ENCODE measurements around the gene MCIDAS. TPM values are rescaled to one million over a fixed set of nuclear protein-coding genes. Genes with fewer than 3 reads are reported as not detected.

The MCIDAS gene
- total and polyA plus RNA-seq, 2 of the 4 experiments (the other 2 are of a cell fraction), result not detected

GRCh38 chr5:55187370-55187769, 39.7 kb downstream of the MCIDAS start:
- no peak overlapping the region for H2BK5ac ChIP-seq (ENCODE audit: low read depth, low read length, poor library complexity, severe bottlenecking)
- no CpG with 5 or more reads among the region's 4 CpGs for WGBS, 2 experiments (ENCODE audit: extremely low coverage in 2 of 2, insufficient read length in 1 of 2)
- CTCF ChIA-PET, result interaction anchor here (1.5 kb wide), 1 partner anchor 13 kb away, joined by 3 read pairs; no protein-coding TSS in a partner anchor
- dilution Hi-C loops (cut with HindIII; ENCODE audit: low sequenced_read_pairs, unreplicated experiment), result no loop called here
- H2AK9ac ChIP-seq (replicated peaks; ENCODE audit: low read depth, low read length, poor library complexity), result no peak overlapping the region
- peaks cover 2% of the 10 kb centered on the region; the same call in 1 of the 2 replicates for H3K9me3 ChIP-seq (ENCODE audit: control insufficient read depth, insufficient read depth, low read length)
- POLR2A ChIA-PET (ENCODE audit: unreplicated experiment), result interaction anchor here (0.6 kb wide), 1 partner anchor 10 kb away, joined by 3 read pairs; no protein-coding TSS in a partner anchor
- no peak overlapping the region for H2BK120ac ChIP-seq (ENCODE audit: low read depth, low read length)
- no peaks in the 10 kb centered on the region for H3K4me1 ChIP-seq (ENCODE audit: control insufficient read depth, insufficient read depth, low read length)
- no peak overlapping the region for H2AFZ ChIP-seq (replicated peaks; ENCODE audit: low read length, poor library complexity)
- H3K18ac ChIP-seq (ENCODE audit: low read depth, low read length), result no peak overlapping the region
- H4K5ac ChIP-seq (ENCODE audit: low read depth, low read length), result no peak overlapping the region
- no TSS peak for BruUV-seq (replicated peaks)
- no peak overlapping the region for H3K9ac ChIP-seq (ENCODE audit: low read depth, low read length)
- no peak overlapping the region for H3K14ac ChIP-seq (replicated peaks; ENCODE audit: low read depth, low read length)
- no peak overlapping the region for H3K23ac ChIP-seq (ENCODE audit: low read depth, low read length)
- H3K9me1 ChIP-seq (ENCODE audit: insufficient read depth, low read length), result no peaks in the 10 kb centered on the region
- no peaks in the 10 kb centered on the region for H3K79me1 ChIP-seq (ENCODE audit: low read depth in 1 of 2, low read length in 2 of 2)
- intact Hi-C loops (cut with micrococcal nuclease), result no loop called here
- ATAC-seq (ENCODE audit: low read depth) (no peak), DNase-seq (no peak)
- H3K4me2 ChIP-seq (ENCODE audit: low read depth, low read length), result no peak overlapping the region
- H4K8ac ChIP-seq (ENCODE audit: low read depth in 2 of 2, low read length in 2 of 2), result no peak overlapping the region
- TF ChIP-seq CTCF (conservative IDR thresholded peaks at IDR 0.05; ENCODE audit: low read depth, low read length) (0 out of 2 replicates have a peak, but pooled peaks have one; percentile 15), CHD1 (IDR thresholded peaks at IDR 0.05; ENCODE audit: low read depth, low read length) (no peak)
- H4K91ac ChIP-seq (ENCODE audit: insufficient read depth, low read depth, low read length), result no peak overlapping the region
- H2AK5ac ChIP-seq (ENCODE audit: low read depth, low read length), result no peak overlapping the region
- H3K4me3 ChIP-seq (ENCODE audit: insufficient read depth, low read depth, low read length), result no peak overlapping the region
- H3K27ac ChIP-seq (ENCODE audit: insufficient read depth, low read length), result no peak overlapping the region
- H3K56ac ChIP-seq (ENCODE audit: extremely low read depth, insufficient read depth, low read length), result no peak overlapping the region
- no peak overlapping the region for H2BK20ac ChIP-seq (ENCODE audit: low read depth, low read length)
- peaks cover 41% of the 10 kb centered on the region for H3K27me3 ChIP-seq (ENCODE audit: control insufficient read depth, insufficient read depth, low read length)
- H3K36me3 ChIP-seq (ENCODE audit: control insufficient read depth, insufficient read depth, low read length), result no peaks in the 10 kb centered on the region
- no peak overlapping the region for H2BK15ac ChIP-seq (ENCODE audit: low read depth, low read length)
- no peak overlapping the region for H3K4ac ChIP-seq (ENCODE audit: low read depth, low read length)
- in situ Hi-C loops (cut with MboI; ENCODE audit: low sequenced_read_pairs), result no loop called here
- no peaks in the 10 kb centered on the region for H4K20me1 ChIP-seq (ENCODE audit: insufficient read depth, low read length)

Data from IMR-90 (cell line).